ENCODE measurements around the gene GORASP1.

The GORASP1 gene

DNA sequence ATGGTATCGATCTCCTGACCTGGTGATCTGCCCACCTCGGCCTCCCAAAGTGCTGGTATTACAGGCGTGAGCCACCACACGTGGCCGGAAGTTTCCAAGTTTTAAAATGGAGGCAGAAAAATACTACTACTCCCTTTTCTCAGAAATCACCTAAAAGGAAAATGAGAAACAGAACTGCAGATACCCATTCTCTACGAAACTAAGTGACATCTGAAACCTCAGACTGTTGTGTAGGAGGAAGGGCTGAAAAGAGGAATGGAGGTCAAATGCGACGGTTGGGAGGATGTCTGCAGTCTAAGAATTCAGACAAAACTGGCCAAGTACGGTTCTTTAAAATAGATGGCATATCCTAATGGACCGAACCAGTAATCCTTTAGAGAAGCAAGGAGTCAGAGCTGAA lies 31.5 kb downstream of the GORASP1 start:
- CTCF ChIA-PET: interaction anchor here (2.0 kb wide), 1 partner anchor 51 kb away, joined by 4 read pairs; no protein-coding TSS in a partner anchor
- H3K4me3 ChIP-seq (ENCODE audit: low read depth, low read length): no peak overlapping the region
- TF ChIP-seq KLF1 (tag by site-specific recombination; IDR thresholded peaks at IDR 0.05) (no peak), HOXD13 (CRISPR knock-in tag; IDR thresholded peaks at IDR 0.05; ENCODE audit: borderline replicate concordance) (no peak), ZNF621 (tag by site-specific recombination; IDR thresholded peaks at IDR 0.05) (no peak), ZNF664 (tag by site-specific recombination; IDR thresholded peaks at IDR 0.05) (no peak), OVOL3 (tag by site-specific recombination; IDR thresholded peaks at IDR 0.05) (no peak), ZNF514 (tag by site-specific recombination; IDR thresholded peaks at IDR 0.05) (no peak), YY1 (tag by site-specific recombination; IDR thresholded peaks at IDR 0.05) (no peak), ZNF449 (tag by site-specific recombination; IDR thresholded peaks at IDR 0.05) (no peak), ZNF174 (tag by site-specific recombination; IDR thresholded peaks at IDR 0.05) (no peak), SP7 (tag by site-specific recombination; IDR thresholded peaks at IDR 0.05) (no peak), ZNF132 (tag by site-specific recombination; IDR thresholded peaks at IDR 0.05; ENCODE audit: borderline replicate concordance) (no peak), ZNF155 (tag by site-specific recombination; IDR thresholded peaks at IDR 0.05) (no peak)
- TF ChIP-seq, protein P1, sequence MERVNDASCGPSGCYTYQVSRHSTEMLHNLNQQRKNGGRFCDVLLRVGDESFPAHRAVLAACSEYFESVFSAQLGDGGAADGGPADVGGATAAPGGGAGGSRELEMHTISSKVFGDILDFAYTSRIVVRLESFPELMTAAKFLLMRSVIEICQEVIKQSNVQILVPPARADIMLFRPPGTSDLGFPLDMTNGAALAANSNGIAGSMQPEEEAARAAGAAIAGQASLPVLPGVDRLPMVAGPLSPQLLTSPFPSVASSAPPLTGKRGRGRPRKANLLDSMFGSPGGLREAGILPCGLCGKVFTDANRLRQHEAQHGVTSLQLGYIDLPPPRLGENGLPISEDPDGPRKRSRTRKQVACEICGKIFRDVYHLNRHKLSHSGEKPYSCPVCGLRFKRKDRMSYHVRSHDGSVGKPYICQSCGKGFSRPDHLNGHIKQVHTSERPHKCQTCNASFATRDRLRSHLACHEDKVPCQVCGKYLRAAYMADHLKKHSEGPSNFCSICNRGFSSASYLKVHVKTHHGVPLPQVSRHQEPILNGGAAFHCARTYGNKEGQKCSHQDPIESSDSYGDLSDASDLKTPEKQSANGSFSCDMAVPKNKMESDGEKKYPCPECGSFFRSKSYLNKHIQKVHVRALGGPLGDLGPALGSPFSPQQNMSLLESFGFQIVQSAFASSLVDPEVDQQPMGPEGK (tag by site-specific recombination; IDR thresholded peaks at IDR 0.05): no peak

DNA sequence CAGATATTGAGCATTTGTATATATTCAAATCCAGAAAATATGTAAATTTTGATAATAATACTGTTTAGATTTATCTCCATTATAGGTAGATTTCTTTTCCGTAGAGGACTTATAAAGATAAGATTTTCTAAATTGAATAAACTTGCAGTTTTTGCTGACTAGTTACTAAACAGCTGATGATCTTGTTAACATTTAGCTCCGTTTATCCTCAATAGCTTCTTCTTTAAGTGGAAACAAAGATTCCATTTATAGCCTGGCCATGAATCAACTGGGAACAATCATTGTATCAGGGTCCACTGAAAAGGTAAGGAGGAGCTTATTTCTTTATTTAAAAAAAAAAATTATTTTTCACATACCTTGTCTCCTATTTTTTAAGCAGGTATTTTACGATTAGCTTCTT lies 38.9 kb downstream of the GORASP1 start:
- peaks cover 5 to 66% of the 10 kb centered on the region in 2 experiments; a peak in 2 of 3 replicates for H3K36me3 ChIP-seq (ENCODE audit: control insufficient read depth in 2 of 2, insufficient read depth in 1 of 2, low read length in 2 of 2)
- H3K4me1 ChIP-seq (ENCODE audit: control insufficient read depth, insufficient read depth, low read length): no peaks in the 10 kb centered on the region
- ChIA-PET CTCF (interaction anchor here (0.5 to 1.6 kb wide), 5 partner anchors 60 to 1160 kb away, joined by 3 to 5 read pairs (median 3); no protein-coding TSS in a partner anchor), POLR2A (no interaction called here)
- no peaks in the 10 kb centered on the region for H3K9me3 ChIP-seq (ENCODE audit: control insufficient read depth, insufficient read depth, low read depth, low read length)
- TF ChIP-seq ZFHX2 (tag by site-specific recombination; conservative IDR thresholded peaks at IDR 0.05) (no peak), ZBTB17 (tag by site-specific recombination; IDR thresholded peaks at IDR 0.05) (no peak), ZNF23 (tag by site-specific recombination; IDR thresholded peaks at IDR 0.05; ENCODE audit: borderline replicate concordance) (no peak), ZSCAN30 (tag by site-specific recombination; IDR thresholded peaks at IDR 0.05) (no peak), ZNF133 (tag by site-specific recombination; IDR thresholded peaks at IDR 0.05) (no peak)
- no peak overlapping the region for H3K27ac ChIP-seq (ENCODE audit: extremely low read depth, low read depth, low read length)
- H3K4me3 ChIP-seq (ENCODE audit: low read depth, low read length): no peak overlapping the region

More for the DNA sequence above, 31.5 kb downstream of the GORASP1 start:
- H3K9me3 ChIP-seq (ENCODE audit: control insufficient read depth, insufficient read depth, low read depth, low read length): no peaks in the 10 kb centered on the region
- H3K36me3 ChIP-seq (ENCODE audit: control insufficient read depth in 2 of 2, insufficient read depth in 1 of 2, low read length in 2 of 2): peaks cover 7 to 85% of the 10 kb centered on the region in 2 experiments; a peak in 2 of 3 replicates
- H3K4me1 ChIP-seq (ENCODE audit: control insufficient read depth, insufficient read depth, low read length): no peaks in the 10 kb centered on the region
- POLR2A ChIA-PET: no interaction called here
- H3K27ac ChIP-seq (ENCODE audit: extremely low read depth, low read depth, low read length): no peak overlapping the region

- no peak overlapping the region for H3K4me3 ChIP-seq (ENCODE audit: low read depth, low read length)
- H3K4me1 ChIP-seq (ENCODE audit: control insufficient read depth, insufficient read depth, low read length): no peaks in the 10 kb centered on the region
- H3K9me3 ChIP-seq (ENCODE audit: control insufficient read depth, insufficient read depth, low read depth, low read length): no peaks in the 10 kb centered on the region
- peaks cover 5 to 53% of the 10 kb centered on the region in 2 experiments; a peak in 2 of 3 replicates for H3K36me3 ChIP-seq (ENCODE audit: control insufficient read depth in 2 of 2, insufficient read depth in 1 of 2, low read length in 2 of 2)
- H3K27ac ChIP-seq (ENCODE audit: extremely low read depth, low read depth, low read length): no peak overlapping the region
- ChIA-PET CTCF (interaction anchor here (0.5 to 1.6 kb wide), 3 partner anchors 17 to 141 kb away, joined by 3 read pairs; no protein-coding TSS in a partner anchor), POLR2A (no interaction called here)
- TF ChIP-seq ZNF677 (tag by site-specific recombination; IDR thresholded peaks at IDR 0.05) (no peak), ZBTB8A (tag by site-specific recombination; IDR thresholded peaks at IDR 0.05) (no peak), YY2 (tag by site-specific recombination; IDR thresholded peaks at IDR 0.05) (no peak), ZNF211 (tag by site-specific recombination; IDR thresholded peaks at IDR 0.05; ENCODE audit: low read depth) (no peak), KLF9 (tag by site-specific recombination; IDR thresholded peaks at IDR 0.05; ENCODE audit: low read depth) (no peak), ZSCAN30 (tag by site-specific recombination; IDR thresholded peaks at IDR 0.05) (no peak)
Measured at GRCh38 chr3:39067286-39067685, 40.1 kb downstream of the GORASP1 start.
